ENCODE data around the gene GJA3. TPM values are rescaled to one million over a fixed set of nuclear protein-coding genes. Genes with fewer than 3 reads are reported as not detected.

GJA3 gene
- total and polyA plus RNA-seq, 2 of the 8 experiments (the other 6 are each of a cell fraction or from before 2014, with no cell fraction given): 0.12 to 0.60 TPM

DNA sequence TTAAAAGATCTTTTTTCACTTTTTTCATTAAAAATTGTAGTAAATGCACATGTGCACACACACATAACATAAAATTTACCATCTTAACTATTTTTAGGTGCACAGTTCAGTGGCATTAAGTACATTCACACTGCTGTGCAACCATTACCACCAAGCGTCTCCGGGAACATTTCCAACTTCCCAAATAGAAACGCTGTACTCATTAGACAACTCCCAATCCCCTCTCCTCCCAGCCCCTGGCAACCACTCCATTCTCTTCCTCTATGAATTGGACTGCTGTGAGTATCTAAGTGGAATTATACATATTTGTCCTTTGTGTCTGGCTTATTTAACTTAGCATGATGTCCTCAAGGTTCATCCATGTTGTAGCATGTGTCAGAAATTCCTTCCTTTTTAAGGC, 20.3 kb upstream of the GJA3 start:
- Histone ChIP-seq H3K56ac (replicated peaks; ENCODE audit: insufficient read length, low read depth, low read length) (no peak overlapping the region), H2AK5ac (ENCODE audit: low read depth, low read length) (no peak overlapping the region), H3K9ac (replicated peaks in 1 of 4; ENCODE audit: extremely low read depth in 1 of 4, low read depth in 3 of 4, low read length in 3 of 4) (no peak overlapping the region), H3K79me2 (ENCODE audit: control insufficient read depth in 1 of 2, insufficient read depth in 2 of 2, low read length in 2 of 2) (no peaks in the 10 kb centered on the region), H4K91ac (replicated peaks; ENCODE audit: insufficient read length, low read length) (no peak overlapping the region), H3K4me3 (ENCODE audit: extremely low read depth in 1 of 4, insufficient read depth in 2 of 4, low read depth in 3 of 4, low read length in 4 of 4) (no peak overlapping the region), H3K23me2 (ENCODE audit: low read depth, low read length) (no peaks in the 10 kb centered on the region), H3K27ac (ENCODE audit: low read depth, low read length) (no peak overlapping the region), H3K36me3 (ENCODE audit: control insufficient read depth in 2 of 4, insufficient read depth in 4 of 4, low read length in 3 of 4) (no peaks in the 10 kb centered on the region), H4K20me1 (replicated peaks in 1 of 2; ENCODE audit: control insufficient read depth in 1 of 2, insufficient read depth in 2 of 2, low read length in 2 of 2) (no peaks in the 10 kb centered on the region), H4K8ac (ENCODE audit: extremely low read depth, insufficient read depth, low read length) (no peak overlapping the region), H3K79me1 (ENCODE audit: low read depth, low read length) (no peaks in the 10 kb centered on the region), H3K4me2 (ENCODE audit: insufficient read depth in 1 of 2, low read depth in 2 of 2, low read length in 2 of 2) (no peak overlapping the region), H2BK15ac (ENCODE audit: low read length) (no peak overlapping the region), H2BK20ac (ENCODE audit: low read length) (no peak overlapping the region), H3K4ac (replicated peaks; ENCODE audit: insufficient read length, low read depth, low read length) (no peak overlapping the region), H4K5ac (ENCODE audit: insufficient read length, low read depth, low read length) (no peak overlapping the region), H2AFZ (ENCODE audit: low read length) (no peak overlapping the region), H3K27me3 (replicated peaks in 1 of 4; ENCODE audit: control insufficient read depth in 3 of 4, extremely low read depth in 1 of 4, insufficient read depth in 3 of 4, low read length in 3 of 4) (peaks cover 0 to 5% (median 0%) of the 10 kb centered on the region in 4 experiments; a peak in 1 of 7 replicates), H2BK120ac (replicated peaks; ENCODE audit: low read depth, low read length) (no peak overlapping the region), H3K23ac (ENCODE audit: insufficient read length) (no peak overlapping the region), H3K9me3 (ENCODE audit: insufficient read depth in 2 of 2, low read depth in 1 of 2, low read length in 1 of 2) (no peaks in the 10 kb centered on the region), H3K4me1 (replicated peaks in 1 of 4; ENCODE audit: control insufficient read depth in 3 of 4, insufficient read depth in 4 of 4, low read length in 3 of 4) (no peaks in the 10 kb centered on the region), H2BK12ac (ENCODE audit: low read depth, low read length) (no peak overlapping the region), H3K18ac (ENCODE audit: extremely low read depth, low read length) (no peak overlapping the region), H2BK5ac (ENCODE audit: low read depth, low read length) (no peak overlapping the region), H3K14ac (ENCODE audit: insufficient read length) (no peak overlapping the region)
- POLR2A ChIA-PET (ENCODE audit: partially characterized antibody): no interaction called here
- FAIRE-seq (no peak), DNase-seq (ENCODE audit: low read depth in 1 of 2, low spot score in 2 of 2) (no peak)
- WGBS, 2 experiments (ENCODE audit: extremely low coverage in 1 of 2, insufficient coverage in 1 of 2, insufficient read length in 1 of 2, insufficient replicate concordance in 2 of 2, low coverage in 1 of 2, low lambda C conversion rate in 2 of 2, missing lambda C conversion rate in 1 of 2): 81% methylated on average over 3 of the region's 3 CpGs; no CpG with 5 or more reads in 1 of the 2 experiments
- CTCF ChIA-PET (ENCODE audit: partially characterized antibody): interaction anchor here (1.3 to 2.3 kb wide), 3 partner anchors 10 to 307 kb away, joined by 3 to 17 read pairs (median 6); no protein-coding TSS in a partner anchor
- TF ChIP-seq, protein P1, sequence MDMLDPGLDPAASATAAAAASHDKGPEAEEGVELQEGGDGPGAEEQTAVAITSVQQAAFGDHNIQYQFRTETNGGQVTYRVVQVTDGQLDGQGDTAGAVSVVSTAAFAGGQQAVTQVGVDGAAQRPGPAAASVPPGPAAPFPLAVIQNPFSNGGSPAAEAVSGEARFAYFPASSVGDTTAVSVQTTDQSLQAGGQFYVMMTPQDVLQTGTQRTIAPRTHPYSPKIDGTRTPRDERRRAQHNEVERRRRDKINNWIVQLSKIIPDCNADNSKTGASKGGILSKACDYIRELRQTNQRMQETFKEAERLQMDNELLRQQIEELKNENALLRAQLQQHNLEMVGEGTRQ (IDR thresholded peaks at IDR 0.05; ENCODE audit: low read length): no peak
- TF ChIP-seq CBX5 (IDR thresholded peaks at IDR 0.05; ENCODE audit: low read depth, low read length) (no peak), TAF7 (optimal IDR thresholded peaks at IDR 0.05; ENCODE audit: borderline replicate concordance, low read depth, low read length) (no peak), SIX5 (IDR thresholded peaks at IDR 0.05; ENCODE audit: low read depth, low read length) (no peak), SIN3A (conservative IDR thresholded peaks at IDR 0.05 in 1 of 2, IDR thresholded peaks at IDR 0.05 in 1 of 2; ENCODE audit: low read depth in 1 of 2, low read length in 2 of 2) (no peak), POLR2A (IDR thresholded peaks at IDR 0.05; ENCODE audit: control extremely low read depth in 1 of 2, low read depth in 2 of 2, low read length in 2 of 2) (no peak), SP2 (IDR thresholded peaks at IDR 0.05; ENCODE audit: low read length) (no peak), FOSL1 (IDR thresholded peaks at IDR 0.05; ENCODE audit: insufficient read depth, low read depth, low read length) (no peak), KDM4A (IDR thresholded peaks at IDR 0.05; ENCODE audit: low read depth, low read length, severe bottlenecking) (no peak), NRF1 (IDR thresholded peaks at IDR 0.05; ENCODE audit: low read depth, low read length) (no peak), EZH2 (IDR thresholded peaks at IDR 0.05; ENCODE audit: low read depth, low read length, severe bottlenecking) (no peak)
- TF ChIP-seq, protein P2, sequence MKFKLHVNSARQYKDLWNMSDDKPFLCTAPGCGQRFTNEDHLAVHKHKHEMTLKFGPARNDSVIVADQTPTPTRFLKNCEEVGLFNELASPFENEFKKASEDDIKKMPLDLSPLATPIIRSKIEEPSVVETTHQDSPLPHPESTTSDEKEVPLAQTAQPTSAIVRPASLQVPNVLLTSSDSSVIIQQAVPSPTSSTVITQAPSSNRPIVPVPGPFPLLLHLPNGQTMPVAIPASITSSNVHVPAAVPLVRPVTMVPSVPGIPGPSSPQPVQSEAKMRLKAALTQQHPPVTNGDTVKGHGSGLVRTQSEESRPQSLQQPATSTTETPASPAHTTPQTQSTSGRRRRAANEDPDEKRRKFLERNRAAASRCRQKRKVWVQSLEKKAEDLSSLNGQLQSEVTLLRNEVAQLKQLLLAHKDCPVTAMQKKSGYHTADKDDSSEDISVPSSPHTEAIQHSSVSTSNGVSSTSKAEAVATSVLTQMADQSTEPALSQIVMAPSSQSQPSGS (IDR thresholded peaks at IDR 0.05; ENCODE audit: low read length): no peak
